Heart left ventricle (tissue), 16 donors: ENCODE data around the gene LMX1A. TPM values are rescaled to one million over a fixed set of nuclear protein-coding genes. Genes with fewer than 3 reads are reported as not detected.

Experiments
- ATAC-seq, 4 donors: fragments of 200-7000 bp; cut with Tn5 transposase; one replicate each; pipeline ENCODE4 v1.9.1; 2020 to 2022; ENCODE audit warnings: moderate library complexity in 4 of 4, mild to moderate bottlenecking in 3 of 4, moderate number of reproducible peaks in 1 of 4
- DNase-seq, 5 donors: peaks; one replicate each; pipeline ENCODE4 v3.0.0-alpha.2; 2020
- H3K27ac ChIP-seq, 12 donors: fragments of 200-600 bp; sonication (generic) in 4 of 12; one replicate each; pipeline versions ENCODE4 v1.5.0 to v1.8.0; 2016 to 2022; ENCODE audit warnings: mild to moderate bottlenecking in 2 of 12
- H3K27me3 ChIP-seq, 9 donors: fragments of 200-600 bp; sonication (generic) in 2 of 9; one replicate each; pipeline versions ENCODE4 v1.5.1 to v1.8.0; 2016 to 2022; ENCODE audit warnings: mild to moderate bottlenecking in 3 of 9
- H3K36me3 ChIP-seq, 9 donors: fragments of 200-600 bp; sonication (generic) in 2 of 9; one replicate each; pipeline versions ENCODE4 v1.5.0 to v1.8.0; 2018 to 2022; ENCODE audit warnings: mild to moderate bottlenecking in 2 of 9
- H3K4me1 ChIP-seq, 12 donors: fragments of 200-600 bp; sonication (generic) in 4 of 12; one replicate each; pipeline versions ENCODE4 v1.5.0 to v1.8.0; 2016 to 2022; ENCODE audit warnings: mild to moderate bottlenecking in 3 of 12
- H3K4me3 ChIP-seq, 12 donors: fragments of 200-600 bp; sonication (generic) in 4 of 12; one replicate each; pipeline versions ENCODE4 v1.5.0 to v1.8.0; 2017 to 2022; ENCODE audit warnings: mild to moderate bottlenecking in 9 of 12, moderate library complexity in 4 of 12
- H3K9me3 ChIP-seq, 12 donors: fragments of 200-600 bp; sonication (generic) in 4 of 12; one replicate each; pipeline versions ENCODE4 v1.5.0 to v1.8.0; 2016 to 2022; ENCODE audit warnings: mild to moderate bottlenecking in 1 of 12
- POLR2A ChIP-seq, 2 donors: fragments of 450-650 bp; IDR thresholded peaks; one replicate each; pipeline ENCODE4 v1.6.1; 2017; ENCODE audit warnings: antibody characterized with exemption in 2 of 2, mild to moderate bottlenecking in 2 of 2, moderate library complexity in 2 of 2
- WGBS, 4 donors: extraction: QIAGEN DNeasy Blood & Tissue Kit in 2 of 4; methylation state at CpG; one replicate each; pipeline versions ENCODE4 v1.1.5 to v1.1.7; 2013 to 2018; 5-methylcytosine and 5-hydroxymethylcytosine counted together
- intact Hi-C, 10 donors: fragments of 100-400 bp; cut with DNase I; formaldehyde crosslinking; loops; one replicate each; pipeline versions ENCODE4 v1.11.1 to v1.14.2; 2022
- long read RNA-seq, 3 donors: library from polyadenylated mRNA; unstranded; transcript quantifications; one replicate each; pipeline ENCODE4 v2.0.0, GENCODE V29; 2020 to 2021
- polyA plus RNA-seq, 2 donors: library from polyadenylated mRNA; stranded (reverse); fragments of 200-250 nt; gene quantifications; one replicate each; pipeline ENCODE4 v1.2.3, GENCODE V29; 2013
- total RNA-seq, 9 donors: library from RNA; depleted of rRNA in 2 of 9; stranded (reverse); fragments of >200 nt in 2 of 9; fragmentation: NEBNext Ultra II Directional in 3 of 9; extraction: Animal tissue kit (Norgen Biotek cat#: 25700) in 3 of 9; gene quantifications; one replicate each; pipeline versions ENCODE4 v1.1.0 to v1.2.4, GENCODE V29; 2016 to 2023
- TF ChIP-seq, protein P1 (sequence below), 12 donors: fragments of 200-600 bp; sonication (generic) in 4 of 12; IDR thresholded peaks; one replicate each; pipeline versions ENCODE4 v1.5.0 to v1.8.0; 2018 to 2022; ENCODE audit warnings: antibody characterized with exemption in 12 of 12, mild to moderate bottlenecking in 5 of 12
- donor health status: ischemic (EF 13 %, LVEDD 7.1; RV severe dilation, severe dysfunction).
- donor health status: healthy with polysubstance abuse.
- donor health status: DM: no; HTN: yes; CAD: no.
- donor health status: DM: no; HTN: no; CAD: no.
- donor health status: ischemic (EF 25% LVEDD 6.9; RV normal size, moderate dysfunction).
- donor health status: ischemic (EF 25% LVEDD 5.7; RV mildly dilated, moderate dysfunction).
- donor health status: healthy.
- donor health status: DM: yes; HTN: yes; CAD: no.
- donor health status: ischemic (EF 35%, LVEDD 5.7; RV mildly dilated, moderate dysfunction).
- donor health status: nonischemic (EF 11% LVEDD 7.7; RV severe dilation, severe dysfunction).
- donor health status: DM: yes; HTN: yes; CAD: no.
- donor health status: PGD.
- donor health status: ischemic (EF 29% LVEDD 5.4; RV normal size, mild dysfunction).
- donor health status: nonischemic (EF 23%, LVEDD 6.1; RV moderate dilation, normal function).

Gene LMX1A
- total RNA-seq (under 1 TPM in 5 of 9 donors, not detected in 4; 0.07 to 0.37 (median 0.16) TPM), polyA plus RNA-seq (under 1 TPM in 1 of 2 donors, not detected in 1; 0.03 TPM)
- long read RNA-seq, donor 1: 0 reads
- long read RNA-seq, donor 2: 0 reads
- long read RNA-seq, donor 3: 0 reads

DNA sequence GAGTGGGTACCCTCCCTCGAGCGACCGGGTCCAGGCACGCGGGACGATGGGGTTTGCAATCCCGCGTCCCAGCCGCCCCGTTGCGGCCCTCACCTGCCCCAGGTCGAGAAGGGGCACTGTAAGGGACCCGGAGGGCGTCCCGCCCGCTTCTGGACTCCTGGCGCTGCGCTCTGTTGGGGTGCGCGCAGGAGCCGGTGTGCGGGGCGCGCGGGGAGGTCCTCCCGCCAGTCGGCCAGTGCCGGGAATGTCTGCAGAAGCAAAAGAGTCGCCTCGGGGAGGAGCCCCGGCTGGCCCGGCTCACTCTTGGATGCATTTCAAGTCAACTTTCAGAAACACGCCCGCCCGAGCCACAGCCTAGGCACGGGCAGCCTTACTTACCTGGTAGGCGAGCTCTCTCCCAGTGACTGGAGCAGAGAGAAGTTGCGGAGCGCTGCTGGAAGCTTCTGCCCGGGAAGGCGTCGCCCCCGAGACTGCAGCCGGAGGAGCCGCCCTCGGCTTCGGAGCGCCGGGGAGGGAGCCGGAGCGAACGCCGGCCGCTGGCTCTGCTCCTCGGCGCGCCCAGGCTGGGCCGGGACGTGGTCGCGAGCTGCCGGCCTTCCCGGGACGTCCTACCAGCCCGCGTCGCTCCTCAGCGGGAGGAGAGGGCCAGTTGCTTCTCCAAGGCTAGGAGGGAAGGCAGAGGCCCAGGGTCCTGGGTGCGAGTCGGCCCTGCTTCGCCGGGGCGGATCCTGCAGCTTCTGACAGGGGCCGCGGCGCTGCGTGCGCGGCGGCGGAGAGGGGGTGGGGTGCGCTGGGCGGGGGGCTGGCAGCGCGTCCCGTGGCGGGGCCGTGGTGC lies at the start of gene LMX1A:
Gene LMX1A, minus strand, starts transcription at position 739 of the 835 bp plus-strand sequence. CDS start 1,156 bp downstream, outside the sequence.
- TF ChIP-seq, protein P1, sequence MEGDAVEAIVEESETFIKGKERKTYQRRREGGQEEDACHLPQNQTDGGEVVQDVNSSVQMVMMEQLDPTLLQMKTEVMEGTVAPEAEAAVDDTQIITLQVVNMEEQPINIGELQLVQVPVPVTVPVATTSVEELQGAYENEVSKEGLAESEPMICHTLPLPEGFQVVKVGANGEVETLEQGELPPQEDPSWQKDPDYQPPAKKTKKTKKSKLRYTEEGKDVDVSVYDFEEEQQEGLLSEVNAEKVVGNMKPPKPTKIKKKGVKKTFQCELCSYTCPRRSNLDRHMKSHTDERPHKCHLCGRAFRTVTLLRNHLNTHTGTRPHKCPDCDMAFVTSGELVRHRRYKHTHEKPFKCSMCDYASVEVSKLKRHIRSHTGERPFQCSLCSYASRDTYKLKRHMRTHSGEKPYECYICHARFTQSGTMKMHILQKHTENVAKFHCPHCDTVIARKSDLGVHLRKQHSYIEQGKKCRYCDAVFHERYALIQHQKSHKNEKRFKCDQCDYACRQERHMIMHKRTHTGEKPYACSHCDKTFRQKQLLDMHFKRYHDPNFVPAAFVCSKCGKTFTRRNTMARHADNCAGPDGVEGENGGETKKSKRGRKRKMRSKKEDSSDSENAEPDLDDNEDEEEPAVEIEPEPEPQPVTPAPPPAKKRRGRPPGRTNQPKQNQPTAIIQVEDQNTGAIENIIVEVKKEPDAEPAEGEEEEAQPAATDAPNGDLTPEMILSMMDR (IDR thresholded peaks at IDR 0.05): no peak
- TF ChIP-seq POLR2A (IDR thresholded peaks at IDR 0.05): no peak
- DNase-seq: peak in 2 of 5 donors; percentile 34 to 55
- intact Hi-C loops: no loop called here
- Histone ChIP-seq H3K9me3 (no peaks in the 10 kb centered on the region), H3K4me3 (peak within 1 kb of the TSS; percentile 25 to 60 (median 44)), H3K36me3 (no peaks in the 10 kb centered on the region), H3K27ac (no peak within 1 kb of the TSS), H3K27me3 (peaks cover 37 to 88% (median 63%) of the 10 kb centered on the region in 9 donors), H3K4me1 (peaks cover 0 to 46% (median 20%) of the 10 kb centered on the region in 12 donors)
- 0 to 2% (median 1%) methylated on average over 24 to 88 of the region's 88 CpGs for WGBS, 4 donors
- peak in 2 of 4 donors; percentile 59 to 68 for ATAC-seq

DNA sequence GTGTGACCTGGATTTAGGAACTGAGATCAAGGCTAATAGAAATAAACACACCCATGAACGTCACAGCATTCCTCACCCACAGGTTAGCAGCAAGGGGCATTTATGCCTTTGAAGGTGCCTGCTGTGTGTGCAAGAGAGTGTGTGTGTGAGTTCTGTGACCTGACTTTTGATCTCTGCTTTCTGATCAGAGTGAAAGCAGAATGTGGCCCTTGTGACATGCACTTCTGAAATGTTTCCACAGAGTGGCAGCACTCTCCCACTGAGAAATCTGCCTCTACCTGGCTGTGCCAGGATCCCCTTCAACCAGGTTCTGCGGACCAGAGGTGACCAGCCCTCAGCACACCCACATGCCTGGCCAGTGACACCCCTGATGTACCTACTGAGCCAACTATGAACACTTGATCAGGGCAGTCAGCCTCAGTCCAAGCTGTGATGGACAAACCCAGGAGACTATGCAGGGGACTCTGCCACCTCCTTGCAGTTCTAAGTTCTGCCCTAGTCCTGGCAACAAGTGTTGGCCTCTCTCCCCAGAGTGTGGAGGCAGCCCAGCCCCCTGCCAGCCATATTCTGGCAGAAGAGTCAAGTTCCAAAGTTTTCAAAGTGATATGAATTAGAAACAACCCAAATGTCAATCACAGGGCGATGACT lies 47.4 kb upstream of the LMX1A start:
- no peak for TF ChIP-seq POLR2A (IDR thresholded peaks at IDR 0.05)
- TF ChIP-seq, protein P1 (IDR thresholded peaks at IDR 0.05): peak; percentile 40 to 72 (median 65)
- Histone ChIP-seq H3K27ac (no peak overlapping the region), H3K36me3 (no peaks in the 10 kb centered on the region), H3K4me1 (peaks cover 0 to 4% (median 0%) of the 10 kb centered on the region in 12 donors), H3K9me3 (no peaks in the 10 kb centered on the region), H3K27me3 (peaks cover 0 to 14% (median 0%) of the 10 kb centered on the region in 9 donors), H3K4me3 (no peak overlapping the region)
- peak in 3 of 4 donors; percentile 52 to 62 (median 61) for ATAC-seq
- intact Hi-C loops: loop anchor here in 9 of 10 donors (1.0 to 10.0 kb wide), 3 partner anchors 189 to 511 kb away; no protein-coding TSS in a partner anchor
- WGBS, 4 donors: 38 to 42% (median 39%) methylated on average over 3 of the region's 3 CpGs
- peak in 1 of 5 donors; percentile 29 for DNase-seq

GRCh38 chr1:165402517-165403111 lies 46.1 kb upstream of the LMX1A start:
- intact Hi-C loops: loop anchor here in 2 of 10 donors (2.0 to 10.0 kb wide), 2 partner anchors 190 to 512 kb away; no protein-coding TSS in a partner anchor
- Histone ChIP-seq H3K4me1 (peaks cover 0 to 11% (median 3%) of the 10 kb centered on the region in 12 donors), H3K36me3 (no peaks in the 10 kb centered on the region), H3K27me3 (peaks cover 0 to 22% (median 0%) of the 10 kb centered on the region in 9 donors), H3K27ac (no peak overlapping the region), H3K4me3 (no peak overlapping the region), H3K9me3 (no peaks in the 10 kb centered on the region)
- DNase-seq (no peak), ATAC-seq (no peak)
- 89 to 95% (median 92%) methylated on average over 4 of the region's 4 CpGs for WGBS, 4 donors
- TF ChIP-seq POLR2A (IDR thresholded peaks at IDR 0.05): no peak
- TF ChIP-seq, protein P1 (IDR thresholded peaks at IDR 0.05): no peak
